NCI-H146 (cell line): Measurements from ENCODE around the gene POU4F2.
"Not testable (repeated sequence)": the region's sequence is repeated elsewhere in the genome, so short reads cannot be mapped to it uniquely, and the experiment has no call there.

Experiments used
- DNase-seq: peaks from one replicate; lab custom pipeline; 2025; lab: John Stamatoyannopoulos, UW

The POU4F2 gene

DNA sequence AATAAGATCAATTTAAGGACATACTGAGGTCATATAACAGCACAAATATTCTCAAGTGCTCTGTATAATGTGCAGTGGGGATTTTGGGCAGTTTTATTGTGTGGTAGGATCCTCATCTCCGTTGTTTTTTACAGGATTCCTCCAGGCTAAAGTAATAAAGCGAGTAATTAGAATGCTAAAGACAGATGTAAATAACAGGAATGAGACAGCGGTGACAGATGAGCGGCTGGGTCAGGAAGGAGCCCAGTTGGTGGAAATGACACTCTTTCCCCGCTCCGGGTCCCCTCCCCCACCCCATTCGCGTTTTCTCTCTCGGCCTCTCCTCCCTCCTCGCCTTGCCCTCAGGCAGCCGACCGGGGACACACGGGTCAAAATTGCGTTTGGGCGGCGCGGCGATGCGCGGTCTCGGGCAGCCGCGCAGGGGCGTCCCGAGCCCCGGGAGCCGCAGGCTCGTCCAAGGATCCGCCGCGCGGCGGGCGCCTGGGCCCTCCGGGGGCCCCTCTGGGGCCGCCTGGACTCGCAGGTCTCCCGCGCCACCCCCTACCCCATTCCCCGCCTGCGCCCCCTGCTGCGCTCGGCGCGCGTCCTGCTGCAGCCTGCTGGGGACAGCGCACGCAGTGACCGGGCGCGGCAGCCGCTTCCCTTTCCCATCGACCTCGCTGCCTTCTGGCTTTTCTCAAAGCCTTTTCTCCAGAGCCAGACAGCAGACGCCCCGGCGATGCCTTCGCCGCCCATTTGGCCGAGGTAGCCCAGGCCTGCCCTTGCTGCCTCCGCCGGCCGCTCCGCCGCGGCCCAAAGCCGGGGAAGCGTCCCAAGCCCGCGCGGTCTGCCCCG is 16.2 kb downstream of the POU4F2 start:
- DNase-seq, result peak; percentile 22

DNA sequence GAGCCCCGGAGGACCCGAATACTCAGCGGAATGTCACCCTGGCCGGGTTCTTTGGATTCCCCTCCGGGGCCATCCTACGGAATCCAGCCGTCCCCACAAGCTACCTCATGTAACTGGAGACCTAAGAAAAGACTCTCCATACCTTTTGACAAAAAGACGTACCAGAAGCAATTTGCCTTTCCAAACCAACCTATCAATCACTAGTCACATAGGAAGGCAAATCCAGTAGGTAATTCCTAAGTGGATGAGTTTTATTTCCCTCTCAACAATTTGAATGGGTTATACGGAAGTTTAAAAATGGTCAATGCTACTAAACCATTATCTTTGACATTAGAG is 16.8 kb downstream of the POU4F2 start:
- DNase-seq, result no peak

DNA sequence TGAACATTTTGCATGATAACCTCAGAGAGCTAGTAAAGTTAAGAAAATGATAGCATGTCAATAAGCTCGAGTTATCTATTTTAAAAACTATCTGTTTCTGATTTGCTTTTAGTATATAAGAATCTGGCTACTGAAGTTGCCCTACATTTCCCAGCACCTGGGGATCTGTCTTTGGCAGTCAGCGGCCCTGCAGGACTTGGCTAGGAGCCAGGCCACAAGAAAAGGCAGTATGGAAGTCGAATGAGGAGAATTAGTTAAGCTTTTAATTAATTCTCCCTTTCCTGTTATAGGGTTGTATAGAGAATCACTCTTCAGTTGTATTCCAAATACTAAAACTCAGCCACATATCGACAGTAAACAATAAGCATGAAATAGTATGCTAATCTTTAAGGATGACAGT is 22.7 kb downstream of the POU4F2 start:
- no peak for DNase-seq

DNA sequence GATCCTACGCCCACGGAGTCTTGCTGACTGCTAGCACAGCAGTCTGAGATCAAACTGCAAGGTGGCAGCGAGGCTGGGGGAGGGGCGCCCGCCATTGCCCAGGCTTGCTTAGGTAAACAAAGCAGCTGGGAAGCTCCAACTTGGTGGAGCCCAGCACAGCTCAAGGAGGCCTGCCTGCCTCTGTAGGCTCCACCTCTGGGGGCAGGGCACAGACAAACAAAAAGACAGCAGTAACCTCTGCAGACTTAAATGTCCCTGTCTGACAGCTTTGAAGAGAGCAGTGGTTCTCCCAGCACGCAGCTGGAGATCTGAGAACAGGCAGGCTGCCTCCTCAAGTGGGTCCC is 25.2 kb downstream of the POU4F2 start:
- DNase-seq, result not testable (repeated sequence)

DNA sequence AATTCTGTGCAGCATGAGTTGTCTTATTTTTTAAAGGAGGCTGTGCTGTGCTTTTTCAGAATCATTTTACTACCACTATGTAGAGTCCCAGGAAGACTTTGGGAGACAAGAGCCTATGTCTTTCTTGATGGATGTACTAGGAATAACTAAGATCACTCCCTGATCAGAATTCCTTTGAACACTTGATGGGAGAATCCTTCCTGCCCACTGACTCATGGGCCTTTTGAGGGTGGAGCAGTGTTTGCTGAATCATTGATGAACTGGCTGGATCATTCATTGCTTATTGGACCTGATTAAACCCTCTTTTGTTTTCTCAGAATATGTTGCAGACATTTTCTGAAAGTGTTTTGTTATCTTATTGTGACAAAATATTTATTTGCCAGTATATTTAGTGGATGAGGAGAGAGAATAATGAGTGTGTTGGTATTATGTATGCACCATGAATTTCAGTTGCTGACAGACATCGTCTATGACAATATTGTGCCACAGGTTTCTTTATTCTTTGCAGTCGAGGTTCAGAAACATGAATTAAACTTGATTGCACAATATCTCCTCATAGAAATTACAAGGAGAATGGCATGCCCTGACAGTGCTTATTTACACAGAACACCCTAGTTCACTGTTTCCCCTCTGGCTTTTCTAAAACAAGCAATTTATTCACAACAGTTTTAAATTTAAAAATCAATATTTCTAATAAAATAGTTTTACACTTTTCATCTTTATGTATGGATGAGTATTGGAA is 36.3 kb downstream of the POU4F2 start:
- no peak for DNase-seq
